Activated T-helper 17 cell treated with anti-CD3 and anti-CD28 coated beads, Interleukin-2, amount 50 U/mL, for 72 hours (primary cell): ENCODE data around the gene RMND5B. TPM values are rescaled to one million over a fixed set of nuclear protein-coding genes. Genes with fewer than 3 reads are reported as not detected.

Experiments
- ATAC-seq: fragments of 150-1000 bp; cut with Tn5 transposase; replicated peaks from 2 replicates; pipeline ENCODE4 v1.10.0; 2021; ENCODE audit warnings: mild to moderate bottlenecking, moderate library complexity
- H3K27ac Mint-ChIP-seq: one replicate; pipeline ENCODE4 v1.8.0; 2022; ENCODE audit warnings: mixed read lengths
- H3K27me3 Mint-ChIP-seq: one replicate; pipeline ENCODE4 v1.8.0; 2022; ENCODE audit warnings: mixed read lengths
- H3K36me3 Mint-ChIP-seq: one replicate; pipeline ENCODE4 v1.8.0; 2022; ENCODE audit warnings: low read depth, mild to moderate bottlenecking, mixed read lengths
- H3K4me1 Mint-ChIP-seq: one replicate; pipeline ENCODE4 v1.8.0; 2022; ENCODE audit warnings: mixed read lengths
- H3K4me3 Mint-ChIP-seq: one replicate; pipeline ENCODE4 v1.8.0; 2022; ENCODE audit warnings: mild to moderate bottlenecking, mixed read lengths
- H3K9me3 Mint-ChIP-seq: one replicate; pipeline ENCODE4 v1.8.0; 2022; ENCODE audit warnings: mixed read lengths
- total RNA-seq, 2 donors: library from RNA; stranded (reverse); gene quantifications; one replicate each; pipeline ENCODE4 v1.2.3, GENCODE V29; 2022

Gene RMND5B
- total RNA-seq, 2 donors from 2014 or later = 15.9 to 24.5 TPM

GRCh38 chr5:178107756-178108310, 23.0 kb upstream of the RMND5B start:
- Mint-ChIP-seq H3K9me3 (no peaks in the 10 kb centered on the region), H3K4me3 (no peak overlapping the region), H3K27me3 (no peaks in the 10 kb centered on the region), H3K27ac (no peak overlapping the region), H3K4me1 (peaks cover 2% of the 10 kb centered on the region), H3K36me3 (no peaks in the 10 kb centered on the region)
- no peak for ATAC-seq

GRCh38 chr5:178108446-178108845, 22.4 kb upstream of the RMND5B start:
- no peak for ATAC-seq
- no peaks in the 10 kb centered on the region for H3K36me3 Mint-ChIP-seq
- H3K9me3 Mint-ChIP-seq = no peaks in the 10 kb centered on the region
- peaks cover 4% of the 10 kb centered on the region for H3K4me1 Mint-ChIP-seq
- no peak overlapping the region for H3K4me3 Mint-ChIP-seq
- no peak overlapping the region for H3K27ac Mint-ChIP-seq
- no peaks in the 10 kb centered on the region for H3K27me3 Mint-ChIP-seq

- no peaks in the 10 kb centered on the region for H3K27me3 Mint-ChIP-seq
- H3K4me1 Mint-ChIP-seq = peaks cover 4% of the 10 kb centered on the region
- H3K9me3 Mint-ChIP-seq = no peaks in the 10 kb centered on the region
- no peak for ATAC-seq
- no peak overlapping the region for H3K27ac Mint-ChIP-seq
- H3K36me3 Mint-ChIP-seq = no peaks in the 10 kb centered on the region
- H3K4me3 Mint-ChIP-seq = no peak overlapping the region
Measured at GRCh38 chr5:178108966-178109365, 21.8 kb upstream of the RMND5B start.

- no peaks in the 10 kb centered on the region for H3K27me3 Mint-ChIP-seq
- H3K4me1 Mint-ChIP-seq = peaks cover 4% of the 10 kb centered on the region
- no peak for ATAC-seq
- no peaks in the 10 kb centered on the region for H3K9me3 Mint-ChIP-seq
- H3K27ac Mint-ChIP-seq = no peak overlapping the region
- H3K36me3 Mint-ChIP-seq = peaks cover 4% of the 10 kb centered on the region
- H3K4me3 Mint-ChIP-seq = no peak overlapping the region
Measured at GRCh38 chr5:178110511-178110910, 20.3 kb upstream of the RMND5B start.

- peaks cover 11% of the 10 kb centered on the region for H3K4me1 Mint-ChIP-seq
- peaks cover 4% of the 10 kb centered on the region for H3K36me3 Mint-ChIP-seq
- H3K4me3 Mint-ChIP-seq = no peak overlapping the region
- ATAC-seq = no peak
- H3K9me3 Mint-ChIP-seq = no peaks in the 10 kb centered on the region
- no peak overlapping the region for H3K27ac Mint-ChIP-seq
- no peaks in the 10 kb centered on the region for H3K27me3 Mint-ChIP-seq
Measured at GRCh38 chr5:178111925-178112324, 18.9 kb upstream of the RMND5B start.

- Mint-ChIP-seq H3K4me3 (peak overlapping the region; percentile 81), H3K4me1 (peaks cover 13% of the 10 kb centered on the region), H3K27me3 (no peaks in the 10 kb centered on the region), H3K27ac (peak overlapping the region; percentile 66), H3K9me3 (no peaks in the 10 kb centered on the region), H3K36me3 (peaks cover 4% of the 10 kb centered on the region)
- no peak for ATAC-seq
Measured at GRCh38 chr5:178112545-178112944, 18.3 kb upstream of the RMND5B start.

GRCh38 chr5:178113141-178113787, 17.6 kb upstream of the RMND5B start, which contains the start of gene N4BP3:
TSS of gene N4BP3 (plus strand) at chr5:178113532. CDS start at chr5:178119584, 6,052 bp downstream.
- no peaks in the 10 kb centered on the region for H3K27me3 Mint-ChIP-seq
- H3K27ac Mint-ChIP-seq = peak within 1 kb of the TSS; percentile 85
- peaks cover 13% of the 10 kb centered on the region for H3K4me1 Mint-ChIP-seq
- peak; percentile 87 for ATAC-seq
- H3K36me3 Mint-ChIP-seq = peaks cover 4% of the 10 kb centered on the region
- peak within 1 kb of the TSS; percentile 96 for H3K4me3 Mint-ChIP-seq
- H3K9me3 Mint-ChIP-seq = no peaks in the 10 kb centered on the region

GRCh38 chr5:178113841-178114324, 16.9 kb upstream of the RMND5B start:
- H3K4me1 Mint-ChIP-seq = peaks cover 13% of the 10 kb centered on the region
- no peaks in the 10 kb centered on the region for H3K9me3 Mint-ChIP-seq
- peak; percentile 19 for ATAC-seq
- H3K27me3 Mint-ChIP-seq = no peaks in the 10 kb centered on the region
- H3K27ac Mint-ChIP-seq = peak overlapping the region; percentile 85
- peaks cover 4% of the 10 kb centered on the region for H3K36me3 Mint-ChIP-seq
- peak overlapping the region; percentile 96 for H3K4me3 Mint-ChIP-seq

GRCh38 chr5:178114325-178115135, 16.3 kb upstream of the RMND5B start:
- H3K9me3 Mint-ChIP-seq = no peaks in the 10 kb centered on the region
- H3K27ac Mint-ChIP-seq = peak overlapping the region; percentile 85
- H3K36me3 Mint-ChIP-seq = peaks cover 4% of the 10 kb centered on the region
- ATAC-seq = peak; percentile 54
- H3K27me3 Mint-ChIP-seq = no peaks in the 10 kb centered on the region
- H3K4me3 Mint-ChIP-seq = peak overlapping the region; percentile 96
- H3K4me1 Mint-ChIP-seq = peaks cover 13% of the 10 kb centered on the region

GRCh38 chr5:178115136-178115813, 15.5 kb upstream of the RMND5B start:
- ATAC-seq = no peak
- Mint-ChIP-seq H3K9me3 (no peaks in the 10 kb centered on the region), H3K4me1 (peaks cover 13% of the 10 kb centered on the region), H3K27me3 (no peaks in the 10 kb centered on the region), H3K4me3 (peak overlapping the region; percentile 96), H3K36me3 (peaks cover 4% of the 10 kb centered on the region), H3K27ac (no peak overlapping the region)

GRCh38 chr5:178115814-178116142, 15.0 kb upstream of the RMND5B start:
- Mint-ChIP-seq H3K4me3 (peak overlapping the region; percentile 96), H3K27me3 (no peaks in the 10 kb centered on the region), H3K9me3 (no peaks in the 10 kb centered on the region), H3K27ac (no peak overlapping the region), H3K4me1 (peaks cover 13% of the 10 kb centered on the region), H3K36me3 (peaks cover 4% of the 10 kb centered on the region)
- no peak for ATAC-seq

GRCh38 chr5:178116143-178116885, 14.5 kb upstream of the RMND5B start:
- peak; percentile 54 for ATAC-seq
- Mint-ChIP-seq H3K27ac (peak overlapping the region; percentile 33), H3K27me3 (no peaks in the 10 kb centered on the region), H3K4me3 (peak overlapping the region; percentile 96), H3K4me1 (peaks cover 13% of the 10 kb centered on the region), H3K36me3 (peaks cover 4% of the 10 kb centered on the region), H3K9me3 (no peaks in the 10 kb centered on the region)

- H3K27ac Mint-ChIP-seq = no peak overlapping the region
- H3K36me3 Mint-ChIP-seq = peaks cover 4% of the 10 kb centered on the region
- no peak overlapping the region for H3K4me3 Mint-ChIP-seq
- no peaks in the 10 kb centered on the region for H3K27me3 Mint-ChIP-seq
- H3K4me1 Mint-ChIP-seq = peaks cover 10% of the 10 kb centered on the region
- H3K9me3 Mint-ChIP-seq = no peaks in the 10 kb centered on the region
- ATAC-seq = no peak
Measured at GRCh38 chr5:178117923-178118701, 12.7 kb upstream of the RMND5B start.
